Esophagus squamous epithelium (tissue), 4 donors: ENCODE results near the gene TEX264.

Experiments
- CTCF ChIP-seq, 6 experiments: fragments of 450-650 bp in 4 of 6; fragments of 200-600 bp in 2 of 6; sonication (generic) in 2 of 6; IDR thresholded peaks; one replicate each; pipeline ENCODE4 v1.5.1; 2016 to 2019; ENCODE audit warnings: antibody characterized with exemption in 6 of 6, mild to moderate bottlenecking in 4 of 6, moderate library complexity in 4 of 6
- POLR2A ChIP-seq, 4 donors: fragments of 450-650 bp; IDR thresholded peaks; one replicate each; pipeline ENCODE4 v1.6.1; 2017; ENCODE audit warnings: antibody characterized with exemption in 4 of 4, mild to moderate bottlenecking in 4 of 4, moderate library complexity in 3 of 4

- TF ChIP-seq CTCF (IDR thresholded peaks at IDR 0.05) (no peak), POLR2A (IDR thresholded peaks at IDR 0.05) (no peak)
Measured at GRCh38 chr3:51721062-51721745, 50.2 kb downstream of the TEX264 start.
